Heart right ventricle (tissue), 16 donors: ENCODE measurements around the gene PRPSAP1. TPM values are rescaled to one million over a fixed set of nuclear protein-coding genes. Genes with fewer than 3 reads are reported as not detected.

Experiments used
- ATAC-seq, 8 donors: fragments of 200-7000 bp; cut with Tn5 transposase; one replicate each; pipeline ENCODE4 v1.9.1; 2020; ENCODE audit warnings: mild to moderate bottlenecking in 8 of 8, moderate library complexity in 8 of 8, moderate number of reproducible peaks in 1 of 8
- DNase-seq, 2 donors: peaks; one replicate each; pipeline ENCODE4 v3.0.0-alpha.2; 2020
- H3K27ac ChIP-seq, 10 donors: fragments of 200-600 bp; sonication (generic) in 2 of 10; one replicate each; pipeline versions ENCODE4 v1.5.0 to v1.8.0; 2020 to 2022; ENCODE audit warnings: mild to moderate bottlenecking in 3 of 10
- H3K27me3 ChIP-seq, 7 donors: fragments of 200-600 bp; one replicate each; pipeline ENCODE4 v1.8.0; 2021 to 2022; ENCODE audit warnings: mild to moderate bottlenecking in 2 of 7
- H3K36me3 ChIP-seq, 9 donors: fragments of 200-600 bp; sonication (generic) in 1 of 9; one replicate each; pipeline versions ENCODE4 v1.5.0 to v1.8.0; 2020 to 2022; ENCODE audit warnings: mild to moderate bottlenecking in 2 of 9
- H3K4me1 ChIP-seq, 9 donors: fragments of 200-600 bp; sonication (generic) in 1 of 9; one replicate each; pipeline versions ENCODE4 v1.5.0 to v1.8.0; 2020 to 2022; ENCODE audit warnings: mild to moderate bottlenecking in 4 of 9
- H3K4me3 ChIP-seq, 10 donors: fragments of 200-600 bp; sonication (generic) in 2 of 10; one replicate each; pipeline versions ENCODE4 v1.5.0 to v1.8.0; 2020 to 2022; ENCODE audit warnings: mild to moderate bottlenecking in 7 of 10, moderate library complexity in 2 of 10
- H3K9me3 ChIP-seq, 11 donors: fragments of 200-600 bp in 10 of 11; sonication (generic) in 2 of 11; one replicate each; pipeline versions ENCODE4 v1.5.0 to v1.8.0; 2013 to 2022; ENCODE audit warnings: mild to moderate bottlenecking in 2 of 11, control low read depth in 1 of 11, moderate library complexity in 1 of 11
- WGBS, 2 donors: extraction: QIAGEN DNeasy Blood & Tissue Kit; methylation state at CpG; one replicate each; pipeline ENCODE4 v1.1.7; 2013; ENCODE audit warnings: inconsistent platforms in 1 of 2; 5-methylcytosine and 5-hydroxymethylcytosine counted together
- intact Hi-C, 10 donors: fragments of 100-400 bp; cut with DNase I; formaldehyde crosslinking; loops; one replicate each; pipeline versions ENCODE4 v1.11.1 to v1.14.2; 2022
- polyA plus RNA-seq, 2 donors: library from polyadenylated mRNA; stranded (reverse); fragments of 200-250 nt; gene quantifications; one replicate each; pipeline ENCODE4 v1.2.3, GENCODE V29; 2013
- total RNA-seq, 10 donors: library from RNA; stranded (reverse); fragmentation: NEBNext Ultra II Directional in 3 of 10; extraction: Animal tissue kit (Norgen Biotek cat#: 25700) in 3 of 10; gene quantifications; one replicate each; pipeline versions ENCODE4 v1.2.1 to v1.2.4, GENCODE V29; 2021 to 2023
- TF ChIP-seq, protein P1 (sequence below), 9 donors: fragments of 200-600 bp; sonication (generic) in 2 of 9; IDR thresholded peaks; one replicate each; pipeline versions ENCODE4 v1.5.0 to v1.8.0; 2021 to 2022; ENCODE audit warnings: antibody characterized with exemption in 9 of 9, mild to moderate bottlenecking in 5 of 9, moderate library complexity in 1 of 9
- donor health status: Arrhythmogenic right ventricular cardiomyopathy.
- donor health status: ischemic (EF 13 %, LVEDD 7.1; RV severe dilation, severe dysfunction).
- donor health status: healthy with polysubstance abuse.
- donor health status: DM: no; HTN: yes; CAD: no.
- donor health status: DM: no; HTN: no; CAD: no.
- donor health status: ischemic (EF 25% LVEDD 6.9; RV normal size, moderate dysfunction).
- donor health status: ischemic (EF 25% LVEDD 5.7; RV mildly dilated, moderate dysfunction).
- donor health status: healthy.
- donor health status: DM: yes; HTN: yes; CAD: no.
- donor health status: Ischemic cardiomyopathy.
- donor health status: ischemic (EF 35%, LVEDD 5.7; RV mildly dilated, moderate dysfunction).
- donor health status: nonischemic (EF 11% LVEDD 7.7; RV severe dilation, severe dysfunction).
- donor health status: DM: yes; HTN: yes; CAD: no.
- donor health status: PGD.
- donor health status: ischemic (EF 29% LVEDD 5.4; RV normal size, mild dysfunction).
- donor health status: nonischemic (EF 23%, LVEDD 6.1; RV moderate dilation, normal function).

PRPSAP1 gene
- total and polyA plus RNA-seq, 12 donors, result 26.4 to 43.7 (median 33.7) TPM

DNA sequence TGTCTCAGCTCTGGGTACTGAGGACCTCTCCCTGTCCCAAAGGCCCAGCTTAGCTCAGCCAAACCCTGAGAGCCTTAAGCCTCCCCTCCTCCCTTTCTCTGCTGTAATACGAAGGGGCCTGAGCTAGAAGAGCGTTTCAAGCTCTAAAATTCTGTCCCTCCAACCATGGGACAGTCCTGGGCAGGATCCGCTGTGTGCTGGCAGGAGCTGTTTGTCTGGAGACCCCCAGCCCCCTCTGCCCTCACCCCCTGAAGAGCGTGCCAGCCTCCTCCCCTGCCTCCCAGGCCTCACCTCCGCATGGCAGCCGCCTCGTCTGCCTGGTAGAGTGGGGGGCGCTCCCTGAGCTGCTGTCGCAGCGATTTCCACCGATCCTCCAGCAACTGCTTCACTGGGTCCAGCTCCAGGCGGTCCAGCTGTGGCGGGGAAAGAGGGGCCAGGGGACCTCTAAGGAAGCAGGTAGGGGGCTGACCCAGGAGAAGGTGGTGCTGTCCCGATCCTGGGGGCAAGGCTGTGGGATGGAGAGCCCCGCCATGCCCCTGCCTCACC, 73.9 kb downstream of the PRPSAP1 start:
- intact Hi-C loops, result loop anchor here (1.0 to 10.0 kb wide), 11 partner anchors 38 to 265 kb away; partner anchors contain the start of gene RNF157 (in 1 of the 10)
- TF ChIP-seq, protein P1, sequence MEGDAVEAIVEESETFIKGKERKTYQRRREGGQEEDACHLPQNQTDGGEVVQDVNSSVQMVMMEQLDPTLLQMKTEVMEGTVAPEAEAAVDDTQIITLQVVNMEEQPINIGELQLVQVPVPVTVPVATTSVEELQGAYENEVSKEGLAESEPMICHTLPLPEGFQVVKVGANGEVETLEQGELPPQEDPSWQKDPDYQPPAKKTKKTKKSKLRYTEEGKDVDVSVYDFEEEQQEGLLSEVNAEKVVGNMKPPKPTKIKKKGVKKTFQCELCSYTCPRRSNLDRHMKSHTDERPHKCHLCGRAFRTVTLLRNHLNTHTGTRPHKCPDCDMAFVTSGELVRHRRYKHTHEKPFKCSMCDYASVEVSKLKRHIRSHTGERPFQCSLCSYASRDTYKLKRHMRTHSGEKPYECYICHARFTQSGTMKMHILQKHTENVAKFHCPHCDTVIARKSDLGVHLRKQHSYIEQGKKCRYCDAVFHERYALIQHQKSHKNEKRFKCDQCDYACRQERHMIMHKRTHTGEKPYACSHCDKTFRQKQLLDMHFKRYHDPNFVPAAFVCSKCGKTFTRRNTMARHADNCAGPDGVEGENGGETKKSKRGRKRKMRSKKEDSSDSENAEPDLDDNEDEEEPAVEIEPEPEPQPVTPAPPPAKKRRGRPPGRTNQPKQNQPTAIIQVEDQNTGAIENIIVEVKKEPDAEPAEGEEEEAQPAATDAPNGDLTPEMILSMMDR (IDR thresholded peaks at IDR 0.05), result peak in 4 of 9 donors; percentile 1 to 30 (median 2)
- H3K4me1 ChIP-seq, result peaks cover 0 to 23% (median 5%) of the 10 kb centered on the region in 9 donors
- WGBS, 2 donors, result 86 to 89% methylated on average over 15 of the region's 15 CpGs
- ATAC-seq, result no peak
- H3K27ac ChIP-seq, result no peak overlapping the region
- DNase-seq, result no peak
- H3K27me3 ChIP-seq, result no peaks in the 10 kb centered on the region
- no peaks in the 10 kb centered on the region for H3K9me3 ChIP-seq
- H3K4me3 ChIP-seq, result peak overlapping the region in 1 of 10 donors; percentile 19
- no peaks in the 10 kb centered on the region for H3K36me3 ChIP-seq

DNA sequence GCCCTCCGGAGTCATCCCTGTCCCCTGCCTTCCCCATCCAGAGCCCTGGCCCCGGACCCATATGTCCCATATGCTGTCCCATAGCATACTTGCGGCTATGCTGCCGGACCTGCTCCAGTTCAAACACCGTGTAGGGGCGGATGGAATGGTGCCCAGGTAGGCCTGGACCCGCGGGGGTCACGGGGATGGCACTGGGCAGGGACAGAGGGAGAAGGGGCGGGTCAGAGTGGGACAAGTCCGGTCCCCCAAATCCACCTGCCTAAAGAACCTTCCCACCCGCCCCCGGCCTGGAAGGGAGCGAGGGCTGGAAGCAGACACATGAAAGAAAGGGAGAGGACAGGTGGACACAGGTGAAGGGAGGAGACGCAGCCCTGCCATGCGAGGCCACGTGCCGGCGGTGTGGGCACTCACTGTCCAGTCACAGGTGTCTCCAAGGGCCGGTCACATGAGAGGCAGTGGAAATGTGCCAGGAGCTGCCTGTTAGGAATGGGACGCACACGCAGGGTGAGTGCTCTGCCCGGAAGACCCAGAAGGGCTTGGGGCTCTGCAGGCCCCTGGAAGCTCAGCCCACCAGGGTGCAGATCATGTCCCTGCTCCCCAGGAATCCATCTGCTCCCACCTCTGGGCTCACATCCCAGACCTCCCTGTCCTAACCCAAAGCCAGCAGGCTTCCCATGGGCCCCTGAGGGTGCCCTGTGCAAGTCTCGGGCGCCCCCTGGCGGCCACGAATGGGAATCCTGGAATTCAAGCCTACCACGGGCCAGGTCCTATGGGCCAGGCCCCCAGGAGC, 74.6 kb downstream of the PRPSAP1 start:
- Histone ChIP-seq H3K27ac (no peak overlapping the region), H3K27me3 (no peaks in the 10 kb centered on the region), H3K4me1 (peaks cover 0 to 24% (median 8%) of the 10 kb centered on the region in 9 donors), H3K36me3 (no peaks in the 10 kb centered on the region), H3K9me3 (no peaks in the 10 kb centered on the region), H3K4me3 (peak overlapping the region in 1 of 10 donors; percentile 19)
- WGBS, 2 donors, result 54% methylated on average over 28 of the region's 28 CpGs
- intact Hi-C loops, result loop anchor here (1.0 to 10.0 kb wide), 10 partner anchors 37 to 264 kb away; partner anchors contain the start of gene RNF157 (in 1 of the 10)
- DNase-seq, result peak; percentile 86 to 90
- peak; percentile 84 to 96 (median 92) for ATAC-seq
- TF ChIP-seq, protein P1 (IDR thresholded peaks at IDR 0.05), result peak; percentile 96 to 99 (median 99)

DNA sequence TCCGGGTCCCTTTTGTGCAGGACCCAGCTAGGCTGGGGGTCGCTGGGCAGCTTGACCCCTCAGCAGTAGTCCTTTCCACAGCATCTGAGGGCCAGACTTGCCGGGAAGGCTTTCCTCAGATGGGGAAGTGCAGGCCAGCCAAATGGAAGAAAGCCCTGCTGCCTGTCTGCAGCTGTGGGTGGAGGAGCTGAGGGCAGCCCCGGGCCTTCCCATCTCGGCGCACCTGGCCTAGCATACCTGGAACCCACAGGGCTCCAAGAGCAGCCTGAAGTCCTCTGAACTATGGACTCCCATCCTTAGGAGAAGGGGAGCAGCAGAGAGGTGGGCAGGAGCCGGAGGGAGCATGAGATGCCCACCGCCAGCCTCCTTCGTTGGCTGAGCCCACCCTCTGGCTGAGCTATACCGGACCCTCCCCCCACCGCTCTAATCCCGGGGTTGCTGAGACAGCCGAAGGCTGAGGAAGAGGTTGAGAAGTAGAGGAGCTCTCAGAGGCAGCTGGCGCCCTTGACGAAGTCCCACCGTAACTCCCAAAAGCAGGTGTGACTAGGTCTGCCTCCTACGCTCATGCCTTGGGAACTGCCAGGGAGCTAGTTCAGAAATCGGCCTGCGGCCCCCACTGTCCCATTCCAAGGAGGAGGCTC, 75.3 kb downstream of the PRPSAP1 start:
- Histone ChIP-seq H3K36me3 (no peaks in the 10 kb centered on the region), H3K27me3 (no peaks in the 10 kb centered on the region), H3K9me3 (no peaks in the 10 kb centered on the region), H3K27ac (no peak overlapping the region), H3K4me1 (peaks cover 0 to 30% (median 12%) of the 10 kb centered on the region in 9 donors), H3K4me3 (no peak overlapping the region)
- intact Hi-C loops, result loop anchor here in 9 of 10 donors (2.0 to 10.0 kb wide), 8 partner anchors 36 to 264 kb away; partner anchors contain the start of gene RNF157 (in 1 of the 9)
- WGBS, 2 donors, result 90 to 92% methylated on average over 19 of the region's 19 CpGs
- DNase-seq (no peak), ATAC-seq (no peak)
- TF ChIP-seq, protein P1 (IDR thresholded peaks at IDR 0.05), result no peak
